Activated CD8-positive, alpha-beta memory T cell treated with anti-CD3 and anti-CD28 coated beads, Interleukin-2, amount 10 ng/mL, durations not matched to agents 7 days and 5 days (primary cell): Measurements from ENCODE around the gene ROS1. TPM values are rescaled to one million over a fixed set of nuclear protein-coding genes. Genes with fewer than 3 reads are reported as not detected.
A peak's percentile ranks its signal among the peaks of the same experiment; 100 is the strongest.
"Not testable (repeated sequence)": the region's sequence is repeated elsewhere in the genome, so short reads cannot be mapped to it uniquely, and the experiment has no call there.

Experiments used
- ATAC-seq: fragments of 150-1000 bp; cut with Tn5 transposase; one replicate; pipeline ENCODE4 v1.10.0; 2021; ENCODE audit warnings: moderate library complexity
- CTCF ChIA-PET: fragments of 350-600 bp; sonication (Branson Sonifier 250); formaldehyde crosslinking; loops from one replicate; lab custom pipeline; 2021; ENCODE audit warnings: antibody characterized with exemption; lab: Charles Lee
- DNase-seq: peaks from one replicate; pipeline ENCODE4 v3.0.0-alpha.2; 2020
- H3K27ac Mint-ChIP-seq: one replicate; pipeline ENCODE4 v1.8.0; 2021; ENCODE audit warnings: mild to moderate bottlenecking, mixed read lengths
- H3K27me3 Mint-ChIP-seq: one replicate; pipeline ENCODE4 v1.8.0; 2021; ENCODE audit warnings: mixed read lengths
- H3K36me3 Mint-ChIP-seq: one replicate; pipeline ENCODE4 v1.8.0; 2021; ENCODE audit warnings: mild to moderate bottlenecking, mixed read lengths
- H3K4me1 Mint-ChIP-seq: one replicate; pipeline ENCODE4 v1.8.0; 2021; ENCODE audit warnings: mixed read lengths
- H3K4me3 Mint-ChIP-seq: one replicate; pipeline ENCODE4 v1.8.0; 2021; ENCODE audit warnings: mild to moderate bottlenecking, moderate library complexity, mixed read lengths
- H3K9me3 Mint-ChIP-seq: one replicate; pipeline ENCODE4 v1.8.0; 2022; ENCODE audit warnings: low read depth, mixed read lengths
- total RNA-seq, 2 experiments: library from RNA; stranded (reverse); gene quantifications; one replicate each; pipeline ENCODE4 v1.2.3, GENCODE V29; 2021

Gene ROS1
- total RNA-seq, 2 experiments from 2014 or later = not detected

DNA sequence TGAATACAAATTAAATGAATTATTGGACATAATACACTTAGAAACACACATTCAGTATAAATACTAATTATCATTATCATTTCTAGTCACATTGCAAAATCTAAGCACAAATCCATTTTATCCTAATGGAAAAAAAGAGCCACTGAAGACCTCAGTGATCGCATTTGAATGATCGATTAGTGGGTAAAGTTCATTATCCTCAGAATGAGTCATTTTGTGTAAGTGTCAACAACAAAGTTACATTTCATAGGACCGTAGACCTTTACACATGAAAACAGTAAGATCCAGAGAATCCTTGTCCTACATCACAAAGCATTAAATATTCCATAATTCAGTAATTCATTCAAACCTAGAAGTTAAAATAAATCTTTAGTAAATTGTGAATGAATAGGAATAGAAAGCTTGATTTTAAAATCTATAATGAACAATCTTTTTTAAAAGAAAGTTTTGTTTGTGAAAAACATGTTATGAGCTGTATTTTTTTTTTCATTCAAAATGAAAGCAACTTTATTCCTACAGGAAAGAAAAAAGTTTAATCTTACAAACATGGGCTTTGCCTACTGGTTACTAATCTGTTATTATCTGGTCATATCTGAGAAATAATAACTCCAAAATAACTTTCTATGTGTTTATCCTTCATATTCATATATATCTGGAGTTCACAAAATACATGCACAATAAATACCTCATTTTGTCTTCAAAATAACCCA, 33.7 kb downstream of the ROS1 start:
- CTCF ChIA-PET = no interaction called here
- H3K9me3 Mint-ChIP-seq = no peaks in the 10 kb centered on the region
- no peaks in the 10 kb centered on the region for H3K4me1 Mint-ChIP-seq
- DNase-seq (no peak), ATAC-seq (no peak)
- H3K27me3 Mint-ChIP-seq = peaks cover 17% of the 10 kb centered on the region
- no peak overlapping the region for H3K4me3 Mint-ChIP-seq
- H3K36me3 Mint-ChIP-seq = no peaks in the 10 kb centered on the region
- H3K27ac Mint-ChIP-seq = no peak overlapping the region

- H3K9me3 Mint-ChIP-seq = no peaks in the 10 kb centered on the region
- H3K27ac Mint-ChIP-seq = no peak overlapping the region
- no peak overlapping the region for H3K4me3 Mint-ChIP-seq
- CTCF ChIA-PET = no interaction called here
- peaks cover 14% of the 10 kb centered on the region for H3K27me3 Mint-ChIP-seq
- H3K36me3 Mint-ChIP-seq = no peaks in the 10 kb centered on the region
- H3K4me1 Mint-ChIP-seq = no peaks in the 10 kb centered on the region
- DNase-seq = no peak
- ATAC-seq = no peak
Measured at GRCh38 chr6:117389227-117390057, 36.3 kb downstream of the ROS1 start.

DNA sequence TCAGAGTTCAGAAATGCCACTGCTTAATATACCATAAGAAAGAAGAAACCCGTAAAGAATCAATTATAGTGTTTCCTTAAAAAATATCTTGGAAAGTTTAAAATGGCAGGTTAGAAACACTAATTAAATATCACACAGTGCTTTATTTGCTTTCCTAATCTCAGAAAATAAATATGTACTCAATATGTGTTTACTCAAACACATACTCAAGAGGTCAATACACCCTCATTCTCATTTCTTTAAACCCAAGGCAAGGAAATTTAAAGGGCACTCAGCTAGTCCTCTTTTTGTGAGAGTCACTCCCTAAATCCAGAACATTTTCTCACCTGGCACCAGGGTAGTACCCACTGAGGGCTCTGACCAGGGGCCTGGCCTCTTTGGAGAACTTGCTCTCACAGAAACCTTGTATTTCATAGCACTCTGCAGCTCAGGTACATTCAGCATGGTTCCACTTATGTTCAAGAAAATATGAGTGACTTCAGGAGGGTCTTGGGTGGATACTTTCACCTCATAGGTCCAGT, 38.2 kb downstream of the ROS1 start:
- H3K27me3 Mint-ChIP-seq = peaks cover 8% of the 10 kb centered on the region
- DNase-seq (no peak), ATAC-seq (no peak)
- CTCF ChIA-PET = no interaction called here
- H3K4me1 Mint-ChIP-seq = no peaks in the 10 kb centered on the region
- no peaks in the 10 kb centered on the region for H3K36me3 Mint-ChIP-seq
- no peak overlapping the region for H3K27ac Mint-ChIP-seq
- no peak overlapping the region for H3K4me3 Mint-ChIP-seq
- H3K9me3 Mint-ChIP-seq = no peaks in the 10 kb centered on the region

GRCh38 chr6:117384659-117385058, 41.1 kb downstream of the ROS1 start:
- Mint-ChIP-seq H3K36me3 (no peaks in the 10 kb centered on the region), H3K4me1 (no peaks in the 10 kb centered on the region), H3K27me3 (peaks cover 18% of the 10 kb centered on the region), H3K9me3 (no peaks in the 10 kb centered on the region), H3K4me3 (no peak overlapping the region), H3K27ac (no peak overlapping the region)
- ATAC-seq (no peak), DNase-seq (no peak)
- CTCF ChIA-PET = no interaction called here

DNA sequence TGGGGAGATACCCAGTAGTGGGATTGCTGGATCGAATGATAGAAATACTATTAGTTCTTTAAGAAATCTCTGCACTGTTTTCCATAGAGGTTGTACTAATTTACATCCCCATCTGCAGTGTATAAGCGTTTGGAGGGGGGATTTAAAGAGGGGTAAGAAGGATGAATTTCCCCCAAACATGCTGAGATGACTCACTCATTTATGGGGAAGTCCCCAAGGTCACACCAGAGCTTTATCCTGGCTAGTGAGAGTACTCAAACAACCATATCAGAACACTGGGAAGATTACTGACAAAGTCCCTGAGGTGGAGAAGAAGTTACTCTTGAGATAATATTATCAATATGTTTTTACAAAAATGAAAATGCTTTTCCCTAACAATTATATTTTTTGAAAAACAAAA, 44.0 kb downstream of the ROS1 start:
- H3K9me3 Mint-ChIP-seq = no peaks in the 10 kb centered on the region
- no peak overlapping the region for H3K27ac Mint-ChIP-seq
- H3K27me3 Mint-ChIP-seq = peaks cover 20% of the 10 kb centered on the region
- CTCF ChIA-PET = no interaction called here
- no peak for ATAC-seq
- no peaks in the 10 kb centered on the region for H3K36me3 Mint-ChIP-seq
- no peak overlapping the region for H3K4me3 Mint-ChIP-seq
- DNase-seq = no peak
- H3K4me1 Mint-ChIP-seq = no peaks in the 10 kb centered on the region

- H3K4me1 Mint-ChIP-seq = no peaks in the 10 kb centered on the region
- peaks cover 20% of the 10 kb centered on the region for H3K27me3 Mint-ChIP-seq
- ATAC-seq (no peak), DNase-seq (no peak)
- H3K9me3 Mint-ChIP-seq = no peaks in the 10 kb centered on the region
- CTCF ChIA-PET = no interaction called here
- no peak overlapping the region for H3K27ac Mint-ChIP-seq
- no peaks in the 10 kb centered on the region for H3K36me3 Mint-ChIP-seq
- no peak overlapping the region for H3K4me3 Mint-ChIP-seq
Measured at GRCh38 chr6:117380298-117380697, 45.4 kb downstream of the ROS1 start.

DNA sequence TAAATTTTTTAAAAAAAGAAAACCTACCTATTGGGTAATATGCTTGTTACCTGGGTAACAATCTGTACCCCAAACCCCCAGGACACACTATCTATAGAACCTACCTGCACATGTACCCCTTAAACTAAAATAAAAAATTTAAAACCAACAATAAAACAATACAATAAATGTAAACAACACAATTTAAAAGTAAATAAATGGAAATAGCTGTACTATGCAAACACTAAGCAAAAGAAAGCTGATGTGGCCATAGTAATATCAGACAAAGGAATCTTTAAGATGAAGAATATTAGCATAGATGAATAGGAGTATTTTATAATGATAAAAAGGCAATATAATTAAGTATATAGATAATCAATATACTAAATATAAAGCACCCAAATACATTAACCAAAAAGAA, 50.3 kb downstream of the ROS1 start:
- CTCF ChIA-PET = no interaction called here
- Mint-ChIP-seq H3K27ac (no peak overlapping the region), H3K4me1 (no peaks in the 10 kb centered on the region), H3K27me3 (peaks cover 16% of the 10 kb centered on the region), H3K36me3 (no peaks in the 10 kb centered on the region), H3K4me3 (no peak overlapping the region), H3K9me3 (no peaks in the 10 kb centered on the region)
- no peak for DNase-seq
- no peak for ATAC-seq

DNA sequence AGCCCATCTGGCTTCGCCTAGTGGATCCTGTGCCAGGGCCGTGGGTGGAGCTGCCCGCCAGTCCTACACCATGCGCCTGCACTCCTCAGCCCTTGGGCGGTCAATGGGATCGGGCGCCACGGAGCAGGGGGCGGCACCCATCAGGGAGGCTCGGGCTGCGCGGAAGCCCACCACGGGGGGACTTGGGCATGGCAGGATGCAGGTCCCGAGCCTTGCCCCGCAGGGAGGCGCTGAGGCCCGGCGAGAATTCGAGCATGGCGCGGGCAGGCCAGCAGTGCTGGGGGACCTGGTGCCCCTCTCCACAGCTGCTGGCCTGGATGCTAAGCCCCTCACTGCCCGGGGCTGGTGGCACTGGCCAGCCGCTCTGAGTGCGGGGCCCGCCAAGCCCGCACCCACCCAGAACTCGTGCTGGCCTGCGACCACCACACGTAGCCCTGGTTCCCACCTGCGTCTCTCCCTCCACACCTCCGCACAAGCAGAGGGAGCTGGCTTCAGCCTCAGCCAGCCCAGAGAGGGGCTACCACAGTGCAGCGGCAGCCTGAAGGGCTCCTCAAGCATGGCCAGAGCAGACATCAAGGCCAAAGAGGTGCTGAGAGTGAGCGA, 52.4 kb downstream of the ROS1 start:
- Mint-ChIP-seq H3K27ac (no peak overlapping the region), H3K9me3 (no peaks in the 10 kb centered on the region), H3K36me3 (no peaks in the 10 kb centered on the region), H3K4me1 (no peaks in the 10 kb centered on the region), H3K4me3 (no peak overlapping the region), H3K27me3 (peaks cover 8% of the 10 kb centered on the region)
- ATAC-seq = no peak
- CTCF ChIA-PET = no interaction called here
- no peak for DNase-seq

DNA sequence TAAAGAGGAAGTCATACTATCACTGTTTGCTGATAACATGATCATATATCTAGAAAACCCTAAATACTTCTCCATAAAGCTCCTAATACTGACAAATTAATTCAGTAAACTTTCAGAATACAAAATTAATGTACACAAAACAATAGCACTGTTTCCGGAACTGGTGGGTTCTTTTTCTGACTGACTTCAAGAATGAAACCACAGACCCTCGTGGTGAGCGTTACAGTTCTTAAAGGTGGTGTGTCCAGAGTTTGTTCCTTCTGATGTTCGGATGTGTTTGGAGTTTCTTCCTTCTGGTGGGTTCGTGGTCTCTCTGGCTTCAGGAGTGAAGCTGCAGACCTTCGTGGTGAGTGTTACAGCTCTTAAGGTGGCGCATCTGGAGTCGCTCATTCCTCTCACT, 53.5 kb downstream of the ROS1 start:
- not testable (repeated sequence) for H3K9me3 Mint-ChIP-seq, DNase-seq, H3K36me3 Mint-ChIP-seq, H3K4me1 Mint-ChIP-seq, ATAC-seq, H3K27me3 Mint-ChIP-seq, H3K27ac Mint-ChIP-seq
- H3K4me3 Mint-ChIP-seq = peak overlapping the region; percentile 18
- CTCF ChIA-PET = interaction anchor here (1.2 kb wide), 1 partner anchor 54 kb away, joined by 4 read pairs; no protein-coding TSS in a partner anchor

GRCh38 chr6:117371492-117371891, 54.2 kb downstream of the ROS1 start:
- ATAC-seq = no peak
- CTCF ChIA-PET = interaction anchor here (1.2 kb wide), 1 partner anchor 53 kb away, joined by 4 read pairs; no protein-coding TSS in a partner anchor
- Mint-ChIP-seq H3K27ac (no peak overlapping the region), H3K4me3 (no peak overlapping the region), H3K4me1 (no peaks in the 10 kb centered on the region), H3K27me3 (peaks cover 13% of the 10 kb centered on the region), H3K9me3 (no peaks in the 10 kb centered on the region), H3K36me3 (no peaks in the 10 kb centered on the region)
- DNase-seq = no peak

- Mint-ChIP-seq H3K27me3 (no peaks in the 10 kb centered on the region), H3K9me3 (no peaks in the 10 kb centered on the region), H3K36me3 (no peaks in the 10 kb centered on the region), H3K4me3 (no peak overlapping the region), H3K27ac (no peak overlapping the region), H3K4me1 (no peaks in the 10 kb centered on the region)
- no peak for ATAC-seq
- CTCF ChIA-PET = no interaction called here
- no peak for DNase-seq
Measured at GRCh38 chr6:117359581-117359980, 66.2 kb downstream of the ROS1 start.

GRCh38 chr6:117354671-117355070, 71.1 kb downstream of the ROS1 start:
- H3K27ac Mint-ChIP-seq = no peak overlapping the region
- H3K4me1 Mint-ChIP-seq = no peaks in the 10 kb centered on the region
- ATAC-seq (no peak), DNase-seq (no peak)
- H3K36me3 Mint-ChIP-seq = no peaks in the 10 kb centered on the region
- H3K9me3 Mint-ChIP-seq = no peaks in the 10 kb centered on the region
- H3K27me3 Mint-ChIP-seq = peaks cover 4% of the 10 kb centered on the region
- CTCF ChIA-PET = no interaction called here
- H3K4me3 Mint-ChIP-seq = no peak overlapping the region

DNA sequence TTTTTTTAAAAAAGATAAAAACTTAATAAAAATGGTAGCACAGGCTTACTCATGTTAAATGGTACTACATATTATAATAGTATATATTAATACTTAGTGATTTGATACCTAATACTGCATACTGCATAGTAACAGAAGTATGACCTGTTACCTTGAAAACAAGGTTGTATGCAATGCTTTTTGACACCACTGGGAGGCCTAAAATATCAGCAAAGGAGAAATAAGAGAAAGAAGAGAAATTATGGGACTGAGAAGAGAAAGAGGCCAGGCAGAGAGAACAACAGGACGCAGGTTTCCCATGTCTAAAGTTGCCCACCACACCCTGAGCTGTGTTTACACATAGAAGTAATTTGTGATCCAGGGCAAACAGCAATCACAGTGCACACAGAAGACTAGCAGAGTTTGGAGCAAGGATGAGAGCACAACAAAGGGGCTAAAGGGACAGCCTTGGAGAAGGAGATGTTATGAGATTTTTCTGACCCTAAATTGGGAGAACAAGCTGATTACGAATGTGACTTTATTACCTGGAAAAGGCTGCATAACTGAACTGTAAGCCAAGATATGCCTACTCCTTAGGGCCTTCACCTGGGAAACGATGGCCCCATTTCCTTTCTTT, 73.2 kb downstream of the ROS1 start:
- H3K4me3 Mint-ChIP-seq = no peak overlapping the region
- peaks cover 4% of the 10 kb centered on the region for H3K27me3 Mint-ChIP-seq
- H3K4me1 Mint-ChIP-seq = no peaks in the 10 kb centered on the region
- CTCF ChIA-PET = no interaction called here
- H3K36me3 Mint-ChIP-seq = no peaks in the 10 kb centered on the region
- no peaks in the 10 kb centered on the region for H3K9me3 Mint-ChIP-seq
- DNase-seq (no peak), ATAC-seq (no peak)
- no peak overlapping the region for H3K27ac Mint-ChIP-seq
